ENCODE measurements around the gene SP2.

SP2 gene

GRCh38 chr17:47942568-47942967 lies 46.5 kb downstream of the SP2 start:
- H3K36me3 ChIP-seq (ENCODE audit: control insufficient read depth in 2 of 2, insufficient read depth in 2 of 2, low read length in 2 of 2): peaks cover 10 to 20% of the 10 kb centered on the region in 2 donors
- peak overlapping the region; percentile 67 to 94 for H3K4me3 ChIP-seq (ENCODE audit: low read length in 2 of 2)
- no peak overlapping the region for H3K27ac ChIP-seq (ENCODE audit: low read length)
- H3K9me3 ChIP-seq (ENCODE audit: control insufficient read depth in 2 of 2, low read length in 2 of 2): no peaks in the 10 kb centered on the region
- no peaks in the 10 kb centered on the region for H3K27me3 ChIP-seq (ENCODE audit: control insufficient read depth in 1 of 2, insufficient read depth in 2 of 2, low read length in 2 of 2)
- H3K9ac ChIP-seq (ENCODE audit: low read length in 2 of 2): no peak overlapping the region
- H3K4me1 ChIP-seq (ENCODE audit: control insufficient read depth, insufficient read depth, low read length): peaks cover 33% of the 10 kb centered on the region

GRCh38 chr17:47945080-47945479 lies 49.0 kb downstream of the SP2 start:
- peaks cover 50% of the 10 kb centered on the region for H3K4me1 ChIP-seq (ENCODE audit: control insufficient read depth, insufficient read depth, low read length)
- H3K9me3 ChIP-seq (ENCODE audit: control insufficient read depth in 2 of 2, low read length in 2 of 2): no peaks in the 10 kb centered on the region
- H3K9ac ChIP-seq (ENCODE audit: low read length in 2 of 2): no peak overlapping the region
- peak overlapping the region; percentile 6 for H3K27ac ChIP-seq (ENCODE audit: low read length)
- peaks cover 10 to 23% of the 10 kb centered on the region in 2 donors for H3K36me3 ChIP-seq (ENCODE audit: control insufficient read depth in 2 of 2, insufficient read depth in 2 of 2, low read length in 2 of 2)
- H3K4me3 ChIP-seq (ENCODE audit: low read length in 2 of 2): no peak overlapping the region
- H3K27me3 ChIP-seq (ENCODE audit: control insufficient read depth in 1 of 2, insufficient read depth in 2 of 2, low read length in 2 of 2): no peaks in the 10 kb centered on the region

GRCh38 chr17:47945529-47946508 lies 49.8 kb downstream of the SP2 start:
- Histone ChIP-seq H3K9ac (ENCODE audit: low read length in 2 of 2) (peak overlapping the region in 1 of 2 donors; percentile 36), H3K4me1 (ENCODE audit: control insufficient read depth, insufficient read depth, low read length) (peaks cover 50% of the 10 kb centered on the region), H3K36me3 (ENCODE audit: control insufficient read depth in 2 of 2, insufficient read depth in 2 of 2, low read length in 2 of 2) (peaks cover 10 to 23% of the 10 kb centered on the region in 2 donors), H3K27ac (ENCODE audit: low read length) (peak overlapping the region; percentile 6), H3K27me3 (ENCODE audit: control insufficient read depth in 1 of 2, insufficient read depth in 2 of 2, low read length in 2 of 2) (no peaks in the 10 kb centered on the region), H3K9me3 (ENCODE audit: control insufficient read depth in 2 of 2, low read length in 2 of 2) (no peaks in the 10 kb centered on the region), H3K4me3 (ENCODE audit: low read length in 2 of 2) (no peak overlapping the region)

- no peaks in the 10 kb centered on the region for H3K27me3 ChIP-seq (ENCODE audit: control insufficient read depth in 1 of 2, insufficient read depth in 2 of 2, low read length in 2 of 2)
- H3K36me3 ChIP-seq (ENCODE audit: control insufficient read depth in 2 of 2, insufficient read depth in 2 of 2, low read length in 2 of 2): peaks cover 10 to 23% of the 10 kb centered on the region in 2 donors
- peaks cover 46% of the 10 kb centered on the region for H3K4me1 ChIP-seq (ENCODE audit: control insufficient read depth, insufficient read depth, low read length)
- H3K9me3 ChIP-seq (ENCODE audit: control insufficient read depth in 2 of 2, low read length in 2 of 2): no peaks in the 10 kb centered on the region
- H3K9ac ChIP-seq (ENCODE audit: low read length in 2 of 2): no peak overlapping the region
- peak overlapping the region; percentile 6 for H3K27ac ChIP-seq (ENCODE audit: low read length)
- H3K4me3 ChIP-seq (ENCODE audit: low read length in 2 of 2): no peak overlapping the region
Observed at GRCh38 chr17:47946516-47946915, 50.5 kb downstream of the SP2 start.

GRCh38 chr17:47946929-47947397 lies 50.9 kb downstream of the SP2 start:
- Histone ChIP-seq H3K9ac (ENCODE audit: low read length in 2 of 2) (no peak overlapping the region), H3K4me3 (ENCODE audit: low read length in 2 of 2) (no peak overlapping the region), H3K27ac (ENCODE audit: low read length) (no peak overlapping the region), H3K27me3 (ENCODE audit: control insufficient read depth in 1 of 2, insufficient read depth in 2 of 2, low read length in 2 of 2) (no peaks in the 10 kb centered on the region), H3K9me3 (ENCODE audit: control insufficient read depth in 2 of 2, low read length in 2 of 2) (no peaks in the 10 kb centered on the region), H3K4me1 (ENCODE audit: control insufficient read depth, insufficient read depth, low read length) (peaks cover 42% of the 10 kb centered on the region), H3K36me3 (ENCODE audit: control insufficient read depth in 2 of 2, insufficient read depth in 2 of 2, low read length in 2 of 2) (peaks cover 10 to 23% of the 10 kb centered on the region in 2 donors)

- Histone ChIP-seq H3K9ac (ENCODE audit: low read length in 2 of 2) (peak overlapping the region in 1 of 2 donors; percentile 69), H3K27me3 (ENCODE audit: control insufficient read depth in 1 of 2, insufficient read depth in 2 of 2, low read length in 2 of 2) (no peaks in the 10 kb centered on the region), H3K4me3 (ENCODE audit: low read length in 2 of 2) (peak overlapping the region; percentile 64 to 73), H3K27ac (ENCODE audit: low read length) (peak overlapping the region; percentile 67), H3K9me3 (ENCODE audit: control insufficient read depth in 2 of 2, low read length in 2 of 2) (no peaks in the 10 kb centered on the region), H3K4me1 (ENCODE audit: control insufficient read depth, insufficient read depth, low read length) (peaks cover 35% of the 10 kb centered on the region), H3K36me3 (ENCODE audit: control insufficient read depth in 2 of 2, insufficient read depth in 2 of 2, low read length in 2 of 2) (peaks cover 10 to 21% of the 10 kb centered on the region in 2 donors)
Observed at GRCh38 chr17:47948706-47949196, 52.7 kb downstream of the SP2 start.

- H3K9me3 ChIP-seq (ENCODE audit: control insufficient read depth in 2 of 2, low read length in 2 of 2): no peaks in the 10 kb centered on the region
- peak overlapping the region; percentile 71 to 82 for H3K9ac ChIP-seq (ENCODE audit: low read length in 2 of 2)
- peak overlapping the region; percentile 64 to 73 for H3K4me3 ChIP-seq (ENCODE audit: low read length in 2 of 2)
- peaks cover 35% of the 10 kb centered on the region for H3K4me1 ChIP-seq (ENCODE audit: control insufficient read depth, insufficient read depth, low read length)
- H3K27ac ChIP-seq (ENCODE audit: low read length): peak overlapping the region; percentile 67
- no peaks in the 10 kb centered on the region for H3K27me3 ChIP-seq (ENCODE audit: control insufficient read depth in 1 of 2, insufficient read depth in 2 of 2, low read length in 2 of 2)
- H3K36me3 ChIP-seq (ENCODE audit: control insufficient read depth in 2 of 2, insufficient read depth in 2 of 2, low read length in 2 of 2): peaks cover 10 to 21% of the 10 kb centered on the region in 2 donors
Observed at GRCh38 chr17:47949197-47949759, 53.2 kb downstream of the SP2 start.

GRCh38 chr17:47949946-47950345 lies 53.9 kb downstream of the SP2 start:
- Histone ChIP-seq H3K9ac (ENCODE audit: low read length in 2 of 2) (peak overlapping the region; percentile 13 to 71), H3K36me3 (ENCODE audit: control insufficient read depth in 2 of 2, insufficient read depth in 2 of 2, low read length in 2 of 2) (peaks cover 7 to 18% of the 10 kb centered on the region in 2 donors), H3K4me3 (ENCODE audit: low read length in 2 of 2) (peak overlapping the region; percentile 64 to 73), H3K4me1 (ENCODE audit: control insufficient read depth, insufficient read depth, low read length) (peaks cover 35% of the 10 kb centered on the region), H3K27me3 (ENCODE audit: control insufficient read depth in 1 of 2, insufficient read depth in 2 of 2, low read length in 2 of 2) (no peaks in the 10 kb centered on the region), H3K9me3 (ENCODE audit: control insufficient read depth in 2 of 2, low read length in 2 of 2) (no peaks in the 10 kb centered on the region), H3K27ac (ENCODE audit: low read length) (peak overlapping the region; percentile 67)

- H3K4me3 ChIP-seq (ENCODE audit: low read length in 2 of 2): no peak overlapping the region
- no peaks in the 10 kb centered on the region for H3K9me3 ChIP-seq (ENCODE audit: control insufficient read depth in 2 of 2, low read length in 2 of 2)
- H3K36me3 ChIP-seq (ENCODE audit: control insufficient read depth in 2 of 2, insufficient read depth in 2 of 2, low read length in 2 of 2): peaks cover 3 to 13% of the 10 kb centered on the region in 2 donors
- H3K9ac ChIP-seq (ENCODE audit: low read length in 2 of 2): no peak overlapping the region
- H3K4me1 ChIP-seq (ENCODE audit: control insufficient read depth, insufficient read depth, low read length): peaks cover 31% of the 10 kb centered on the region
- H3K27ac ChIP-seq (ENCODE audit: low read length): no peak overlapping the region
- H3K27me3 ChIP-seq (ENCODE audit: control insufficient read depth in 1 of 2, insufficient read depth in 2 of 2, low read length in 2 of 2): no peaks in the 10 kb centered on the region
Observed at GRCh38 chr17:47950448-47950847, 54.4 kb downstream of the SP2 start.

- Histone ChIP-seq H3K4me3 (ENCODE audit: low read length in 2 of 2) (no peak overlapping the region), H3K27ac (ENCODE audit: low read length) (no peak overlapping the region), H3K27me3 (ENCODE audit: control insufficient read depth in 1 of 2, insufficient read depth in 2 of 2, low read length in 2 of 2) (no peaks in the 10 kb centered on the region), H3K36me3 (ENCODE audit: control insufficient read depth in 2 of 2, insufficient read depth in 2 of 2, low read length in 2 of 2) (peaks cover 0 to 3% of the 10 kb centered on the region in 2 donors), H3K4me1 (ENCODE audit: control insufficient read depth, insufficient read depth, low read length) (peaks cover 19% of the 10 kb centered on the region), H3K9me3 (ENCODE audit: control insufficient read depth in 2 of 2, low read length in 2 of 2) (no peaks in the 10 kb centered on the region), H3K9ac (ENCODE audit: low read length in 2 of 2) (no peak overlapping the region)
Observed at GRCh38 chr17:47952171-47953021, 56.4 kb downstream of the SP2 start.
